Choroid plexus epithelial cell (primary cell): Measurements from ENCODE around the gene SLAIN2.

Experiments used
- DNase-seq: peaks from one replicate; pipeline ENCODE4 v3.0.0-alpha.2; 2010; ENCODE audit warnings: low read depth
- H3K4me3 ChIP-seq: 2 replicates; pipeline ENCODE4 v1.5.1; 2011; ENCODE audit warnings: low read depth, mild to moderate bottlenecking, control low read depth, low read length, moderate library complexity
- CTCF ChIP-seq: conservative IDR thresholded peaks from 2 replicates; pipeline ENCODE4 v1.5.1; 2011; ENCODE audit warnings: low read depth, mild to moderate bottlenecking, control low read depth, inconsistent platforms, low read length, moderate library complexity

SLAIN2 gene

GRCh38 chr4:48322063-48322462 is 19.3 kb upstream of the SLAIN2 start:
- no peak for TF ChIP-seq CTCF
- no peak overlapping the region for H3K4me3 ChIP-seq
- no peak for DNase-seq

GRCh38 chr4:48324281-48324680 is 17.0 kb upstream of the SLAIN2 start:
- no peak for TF ChIP-seq CTCF
- H3K4me3 ChIP-seq, result no peak overlapping the region
- DNase-seq, result no peak

DNA sequence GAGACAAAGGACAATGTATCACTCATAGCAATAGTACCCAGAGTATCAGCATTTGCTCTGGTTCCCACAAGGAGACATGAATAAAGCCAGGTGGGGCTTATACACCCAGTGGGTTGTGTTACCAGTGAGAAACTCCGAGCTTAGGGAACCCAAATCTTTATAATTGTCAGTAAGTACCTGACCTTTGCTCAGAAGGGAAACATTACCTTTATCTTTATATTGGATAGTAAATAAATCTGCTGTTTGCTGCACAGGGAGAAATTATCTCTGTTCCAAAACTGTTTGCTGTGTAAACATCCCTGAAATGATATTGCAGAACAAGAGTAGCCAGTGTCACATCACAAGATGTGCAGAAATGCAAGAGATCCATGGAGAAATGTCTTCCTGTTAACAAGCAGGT is 12.1 kb upstream of the SLAIN2 start:
- no peak for DNase-seq
- TF ChIP-seq CTCF, result no peak
- H3K4me3 ChIP-seq, result no peak overlapping the region

DNA sequence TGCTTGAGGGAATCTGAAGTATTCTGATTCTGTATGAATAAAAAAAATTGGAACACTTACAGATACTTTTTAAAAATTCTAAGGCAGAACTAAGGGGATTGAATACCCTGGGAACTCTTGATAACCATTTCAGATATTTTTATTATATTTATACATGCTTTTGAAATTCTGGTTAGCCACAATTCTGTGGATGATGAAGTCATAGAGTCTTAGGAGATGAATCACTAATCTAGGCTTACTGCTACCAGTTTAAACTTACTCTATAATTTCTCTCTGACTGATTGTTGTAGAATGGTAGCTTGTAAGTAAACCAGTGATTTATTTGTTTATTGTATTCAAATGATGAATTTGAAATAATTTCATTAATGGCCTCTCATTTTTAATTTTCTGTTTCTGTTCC is 11.4 kb upstream of the SLAIN2 start:
- peak; percentile 91 for DNase-seq
- no peak overlapping the region for H3K4me3 ChIP-seq
- TF ChIP-seq CTCF, result no peak

DNA sequence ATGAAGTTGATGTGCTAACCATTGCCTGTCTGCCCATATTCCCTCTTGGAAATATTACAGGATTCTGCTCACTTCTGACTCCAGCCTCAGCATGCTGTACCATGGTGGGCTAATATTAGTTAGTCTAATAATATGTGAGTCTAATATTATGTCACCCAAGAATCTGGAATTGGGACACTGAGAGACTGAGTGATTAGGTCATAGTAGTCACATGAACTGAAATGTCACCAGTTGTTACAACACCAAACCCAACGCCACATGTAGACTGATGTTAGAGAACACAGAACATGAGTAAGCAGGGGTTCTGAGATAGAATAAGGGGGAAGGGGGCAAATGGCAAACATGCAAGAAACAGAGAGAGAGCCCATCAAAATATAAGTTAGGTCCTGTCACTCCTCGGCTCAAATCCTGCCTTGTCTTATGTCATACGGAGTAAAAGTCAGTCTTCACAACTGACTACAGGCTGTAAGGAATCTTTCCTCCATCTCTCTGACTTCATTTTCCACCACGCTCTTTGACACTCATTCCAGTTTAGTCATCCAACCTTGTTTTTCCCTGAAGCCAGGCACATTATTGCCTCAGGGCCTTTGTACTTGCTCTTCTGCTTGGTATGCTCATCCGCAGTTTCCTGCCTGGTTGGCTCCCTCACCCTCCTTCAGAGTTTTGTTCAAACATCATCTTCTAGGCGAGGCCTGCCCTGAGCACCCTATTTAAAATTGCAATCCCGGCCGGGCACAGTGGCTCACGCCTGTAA is 9.6 kb upstream of the SLAIN2 start:
- DNase-seq, result peak; percentile 84
- TF ChIP-seq CTCF, result no peak
- H3K4me3 ChIP-seq, result no peak overlapping the region

- no peak overlapping the region for H3K4me3 ChIP-seq
- TF ChIP-seq CTCF, result no peak
- no peak for DNase-seq
Observed at GRCh38 chr4:48332661-48333060, 8.7 kb upstream of the SLAIN2 start.

GRCh38 chr4:48333587-48333986 is 7.7 kb upstream of the SLAIN2 start:
- DNase-seq, result no peak
- H3K4me3 ChIP-seq, result no peak overlapping the region
- no peak for TF ChIP-seq CTCF
